Measurements from ENCODE around the gene ZGLP1.
"Not testable (repeated sequence)": the region's sequence is repeated elsewhere in the genome, so short reads cannot be mapped to it uniquely, and the experiment has no call there.

Gene ZGLP1

DNA sequence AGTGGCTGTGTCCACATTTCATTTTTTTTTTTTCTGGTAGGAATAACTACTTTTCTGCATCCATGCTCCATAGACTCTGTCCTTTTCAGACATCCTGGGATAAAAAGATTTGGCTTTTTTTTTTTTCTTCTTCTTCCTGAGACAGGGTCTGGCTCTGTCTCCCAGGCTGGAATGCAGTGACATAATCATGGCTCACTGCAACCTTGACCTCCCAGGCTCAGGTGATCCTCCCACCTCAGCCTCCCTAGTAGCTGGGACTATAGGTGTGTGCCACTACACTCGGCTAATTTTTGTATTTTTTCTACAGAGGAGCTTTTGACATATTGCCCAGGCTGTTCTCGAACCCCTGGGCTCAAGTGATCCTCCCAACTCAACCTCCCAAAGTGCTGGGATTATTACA lies 33.9 kb upstream of the ZGLP1 start:
- peaks cover 19% of the 10 kb centered on the region for H3K4me1 ChIP-seq (ENCODE audit: insufficient read depth, low read length, poor library complexity, severe bottlenecking)
- no peak overlapping the region for H3K4me3 ChIP-seq (ENCODE audit: low read length, poor library complexity, severe bottlenecking)
- H3K79me2 ChIP-seq (ENCODE audit: insufficient read depth, low read length): peaks cover 9% of the 10 kb centered on the region
- H2AFZ ChIP-seq (ENCODE audit: low read length): no peak overlapping the region
- no peak for TF ChIP-seq EZH2phosphoT487 (IDR thresholded peaks at IDR 0.05; ENCODE audit: borderline replicate concordance)
- no peaks in the 10 kb centered on the region for H4K20me1 ChIP-seq (ENCODE audit: insufficient read depth, low read length, poor library complexity, severe bottlenecking)
- H3K9me3 ChIP-seq (ENCODE audit: insufficient read depth, low read depth, low read length): no peaks in the 10 kb centered on the region
- no peaks in the 10 kb centered on the region for H3K27me3 ChIP-seq (ENCODE audit: insufficient read depth, low read length, poor library complexity, severe bottlenecking)
- H3K4me2 ChIP-seq (ENCODE audit: low read depth, low read length, poor library complexity, severe bottlenecking): no peak overlapping the region
- no peak overlapping the region for H3K9ac ChIP-seq (ENCODE audit: low read depth, low read length, poor library complexity, severe bottlenecking)
- H3K9me2 ChIP-seq (replicated peaks; ENCODE audit: low read depth, low read length): no peaks in the 10 kb centered on the region
- no peaks in the 10 kb centered on the region for H3K36me3 ChIP-seq (ENCODE audit: insufficient read depth, low read length)
- H3F3A ChIP-seq (ENCODE audit: low read depth): no peaks in the 10 kb centered on the region

DNA sequence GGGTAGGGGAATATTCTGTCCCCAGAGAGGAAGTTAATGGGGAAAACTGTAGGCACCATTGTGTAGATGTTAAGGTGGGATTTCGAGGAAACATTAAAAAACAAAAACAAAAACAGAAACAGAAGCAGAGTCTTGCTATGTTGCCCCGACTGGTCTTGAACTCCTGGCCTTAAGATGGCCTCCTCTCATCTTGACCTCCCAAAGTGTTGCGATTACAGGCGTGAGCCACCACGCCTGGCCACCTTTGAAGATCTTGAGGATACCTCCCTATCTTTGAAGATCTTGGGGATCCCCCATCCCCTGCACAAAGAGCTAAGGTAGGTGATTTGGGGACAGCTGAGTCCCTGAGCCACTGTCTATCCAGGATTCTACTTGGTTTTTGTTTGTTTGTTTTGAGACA lies 30.4 kb upstream of the ZGLP1 start:
- Histone ChIP-seq H3K9ac (ENCODE audit: low read depth, low read length, poor library complexity, severe bottlenecking) (peak overlapping the region; percentile 88), H3K36me3 (ENCODE audit: insufficient read depth, low read length) (no peaks in the 10 kb centered on the region), H3K4me3 (ENCODE audit: low read length, poor library complexity, severe bottlenecking) (peak overlapping the region; percentile 88), H3K4me1 (ENCODE audit: insufficient read depth, low read length, poor library complexity, severe bottlenecking) (peaks cover 23% of the 10 kb centered on the region), H2AFZ (ENCODE audit: low read length) (peak overlapping the region; percentile 90; the same call in 1 of the 2 replicates), H4K20me1 (ENCODE audit: insufficient read depth, low read length, poor library complexity, severe bottlenecking) (peaks cover 2% of the 10 kb centered on the region), H3K27me3 (ENCODE audit: insufficient read depth, low read length, poor library complexity, severe bottlenecking) (no peaks in the 10 kb centered on the region), H3K4me2 (ENCODE audit: low read depth, low read length, poor library complexity, severe bottlenecking) (peak overlapping the region; percentile 95), H3K9me3 (ENCODE audit: insufficient read depth, low read depth, low read length) (no peaks in the 10 kb centered on the region), H3K9me2 (replicated peaks; ENCODE audit: low read depth, low read length) (no peaks in the 10 kb centered on the region), H3K79me2 (ENCODE audit: insufficient read depth, low read length) (peaks cover 28% of the 10 kb centered on the region), H3F3A (ENCODE audit: low read depth) (no peaks in the 10 kb centered on the region)
- TF ChIP-seq, protein P1, sequence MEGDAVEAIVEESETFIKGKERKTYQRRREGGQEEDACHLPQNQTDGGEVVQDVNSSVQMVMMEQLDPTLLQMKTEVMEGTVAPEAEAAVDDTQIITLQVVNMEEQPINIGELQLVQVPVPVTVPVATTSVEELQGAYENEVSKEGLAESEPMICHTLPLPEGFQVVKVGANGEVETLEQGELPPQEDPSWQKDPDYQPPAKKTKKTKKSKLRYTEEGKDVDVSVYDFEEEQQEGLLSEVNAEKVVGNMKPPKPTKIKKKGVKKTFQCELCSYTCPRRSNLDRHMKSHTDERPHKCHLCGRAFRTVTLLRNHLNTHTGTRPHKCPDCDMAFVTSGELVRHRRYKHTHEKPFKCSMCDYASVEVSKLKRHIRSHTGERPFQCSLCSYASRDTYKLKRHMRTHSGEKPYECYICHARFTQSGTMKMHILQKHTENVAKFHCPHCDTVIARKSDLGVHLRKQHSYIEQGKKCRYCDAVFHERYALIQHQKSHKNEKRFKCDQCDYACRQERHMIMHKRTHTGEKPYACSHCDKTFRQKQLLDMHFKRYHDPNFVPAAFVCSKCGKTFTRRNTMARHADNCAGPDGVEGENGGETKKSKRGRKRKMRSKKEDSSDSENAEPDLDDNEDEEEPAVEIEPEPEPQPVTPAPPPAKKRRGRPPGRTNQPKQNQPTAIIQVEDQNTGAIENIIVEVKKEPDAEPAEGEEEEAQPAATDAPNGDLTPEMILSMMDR (conservative IDR thresholded peaks at IDR 0.05; ENCODE audit: low read length): no peak

DNA sequence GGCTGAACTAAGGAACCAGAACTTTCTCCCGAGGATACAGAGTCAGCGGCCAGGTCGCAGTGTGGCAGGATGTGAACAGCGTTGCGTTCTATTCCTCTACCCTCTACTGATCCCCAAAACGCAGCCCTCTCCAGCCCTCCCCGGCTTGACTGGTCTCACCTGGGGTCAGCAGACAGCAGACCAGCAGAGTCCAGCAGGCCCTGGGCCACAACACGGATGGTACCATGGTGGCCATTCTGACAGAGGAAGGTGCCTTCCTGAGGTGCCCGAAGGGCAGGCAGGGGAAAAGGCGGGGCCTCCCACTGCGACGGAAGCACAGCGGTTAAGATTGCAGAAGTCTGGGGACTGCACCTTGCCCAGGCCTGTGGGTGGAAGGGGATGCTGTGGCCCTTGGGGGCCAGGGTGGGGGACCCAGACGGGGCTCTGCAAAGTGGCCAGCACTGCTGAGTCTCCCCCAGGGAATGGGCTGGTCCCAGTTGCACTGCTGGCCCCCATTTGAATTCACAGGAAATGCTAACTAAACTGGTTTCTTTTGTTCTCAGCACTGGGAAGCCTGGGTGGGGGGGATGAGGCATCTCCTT lies 29.9 kb upstream of the ZGLP1 start, which contains the start of gene ICAM3:
Gene ICAM3, minus strand, starts transcription at position 245 of the 581 bp plus-strand sequence. Its CDS starts 10 bp downstream, at position 235.
- Histone ChIP-seq H3K27me3 (ENCODE audit: insufficient read depth, low read length, poor library complexity, severe bottlenecking) (no peaks in the 10 kb centered on the region), H3K4me3 (ENCODE audit: low read length, poor library complexity, severe bottlenecking) (peak within 1 kb of the TSS; percentile 88), H3K9ac (ENCODE audit: low read depth, low read length, poor library complexity, severe bottlenecking) (peak within 1 kb of the TSS; percentile 88), H3K79me2 (ENCODE audit: insufficient read depth, low read length) (peaks cover 33% of the 10 kb centered on the region), H3F3A (ENCODE audit: low read depth) (no peaks in the 10 kb centered on the region), H2AFZ (ENCODE audit: low read length) (peak within 1 kb of the TSS; percentile 90), H3K4me1 (ENCODE audit: insufficient read depth, low read length, poor library complexity, severe bottlenecking) (peaks cover 24% of the 10 kb centered on the region), H3K9me3 (ENCODE audit: insufficient read depth, low read depth, low read length) (no peaks in the 10 kb centered on the region), H3K9me2 (replicated peaks; ENCODE audit: low read depth, low read length) (no peaks in the 10 kb centered on the region), H3K36me3 (ENCODE audit: insufficient read depth, low read length) (no peaks in the 10 kb centered on the region), H4K20me1 (ENCODE audit: insufficient read depth, low read length, poor library complexity, severe bottlenecking) (peaks cover 4% of the 10 kb centered on the region), H3K4me2 (ENCODE audit: low read depth, low read length, poor library complexity, severe bottlenecking) (peak within 1 kb of the TSS; percentile 95)
- TF ChIP-seq EZH2phosphoT487 (IDR thresholded peaks at IDR 0.05; ENCODE audit: borderline replicate concordance): no peak
- TF ChIP-seq, protein P1 (conservative IDR thresholded peaks at IDR 0.05; ENCODE audit: low read length): no peak

DNA sequence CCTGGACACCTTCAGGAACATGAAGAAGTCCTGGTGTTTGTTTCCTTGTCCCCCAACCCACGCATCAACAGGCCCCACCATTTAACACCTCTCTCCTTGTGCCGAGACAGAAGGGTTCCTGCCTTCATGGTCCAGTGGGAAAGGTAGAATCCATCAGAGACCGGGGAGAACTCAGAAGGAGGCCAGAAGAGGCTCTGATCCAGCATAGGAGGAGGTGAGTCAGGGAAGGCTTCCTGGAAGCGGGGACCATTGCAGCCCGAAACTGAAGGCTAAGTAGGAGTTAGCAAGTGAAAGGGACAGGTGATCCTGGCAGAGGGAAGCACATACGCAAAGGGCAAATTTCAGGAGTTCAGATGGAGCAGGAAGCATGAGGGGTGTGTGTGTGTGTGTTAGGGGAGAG lies 29.3 kb upstream of the ZGLP1 start:
- peaks cover 39% of the 10 kb centered on the region for H3K79me2 ChIP-seq (ENCODE audit: insufficient read depth, low read length)
- peaks cover 29% of the 10 kb centered on the region for H3K4me1 ChIP-seq (ENCODE audit: insufficient read depth, low read length, poor library complexity, severe bottlenecking)
- peaks cover 9% of the 10 kb centered on the region for H4K20me1 ChIP-seq (ENCODE audit: insufficient read depth, low read length, poor library complexity, severe bottlenecking)
- peak overlapping the region; percentile 88 for H3K4me3 ChIP-seq (ENCODE audit: low read length, poor library complexity, severe bottlenecking)
- H2AFZ ChIP-seq (ENCODE audit: low read length): peak overlapping the region; percentile 90
- no peaks in the 10 kb centered on the region for H3K36me3 ChIP-seq (ENCODE audit: insufficient read depth, low read length)
- TF ChIP-seq, protein P1 (conservative IDR thresholded peaks at IDR 0.05; ENCODE audit: low read length): no peak
- no peak for TF ChIP-seq EZH2phosphoT487 (IDR thresholded peaks at IDR 0.05; ENCODE audit: borderline replicate concordance)
- H3K27me3 ChIP-seq (ENCODE audit: insufficient read depth, low read length, poor library complexity, severe bottlenecking): no peaks in the 10 kb centered on the region
- H3K9me3 ChIP-seq (ENCODE audit: insufficient read depth, low read depth, low read length): no peaks in the 10 kb centered on the region
- peak overlapping the region; percentile 88 for H3K9ac ChIP-seq (ENCODE audit: low read depth, low read length, poor library complexity, severe bottlenecking)
- H3K4me2 ChIP-seq (ENCODE audit: low read depth, low read length, poor library complexity, severe bottlenecking): peak overlapping the region; percentile 95
- 0 out of 2 replicates have a peak, but pooled peaks cover 4% of the 10 kb centered on the region for H3F3A ChIP-seq (ENCODE audit: low read depth)
- no peaks in the 10 kb centered on the region for H3K9me2 ChIP-seq (replicated peaks; ENCODE audit: low read depth, low read length)

DNA sequence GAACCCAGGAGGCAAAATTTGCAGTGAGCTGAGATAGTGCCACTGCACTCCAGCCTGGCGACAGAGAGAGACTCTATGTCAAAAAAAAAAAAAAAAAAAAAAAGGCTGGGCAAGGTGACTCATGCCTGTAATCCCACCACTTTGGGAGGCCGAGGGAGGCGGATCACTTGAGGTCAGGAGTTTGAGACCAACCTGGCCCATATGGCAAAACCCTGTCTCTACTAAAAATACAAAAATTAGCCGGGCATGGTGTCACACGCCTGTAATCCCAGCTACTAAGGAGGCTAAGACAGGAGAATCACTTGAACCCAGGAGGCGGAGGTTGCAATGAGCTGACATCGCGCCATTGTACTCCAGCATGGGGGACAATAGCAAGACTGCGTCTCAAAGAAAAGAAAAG lies 27.1 kb upstream of the ZGLP1 start:
- not testable (repeated sequence) for H3K9me3 ChIP-seq (ENCODE audit: insufficient read depth, low read depth, low read length); H3K4me3 ChIP-seq (ENCODE audit: low read length, poor library complexity, severe bottlenecking); H3K4me2 ChIP-seq (ENCODE audit: low read depth, low read length, poor library complexity, severe bottlenecking); H3K27me3 ChIP-seq (ENCODE audit: insufficient read depth, low read length, poor library complexity, severe bottlenecking); H2AFZ ChIP-seq (ENCODE audit: low read length); H3F3A ChIP-seq (ENCODE audit: low read depth); H3K9me2 ChIP-seq (replicated peaks; ENCODE audit: low read depth, low read length); H3K9ac ChIP-seq (ENCODE audit: low read depth, low read length, poor library complexity, severe bottlenecking); H3K36me3 ChIP-seq (ENCODE audit: insufficient read depth, low read length)
- peaks cover 22% of the 10 kb centered on the region for H4K20me1 ChIP-seq (ENCODE audit: insufficient read depth, low read length, poor library complexity, severe bottlenecking)
- peaks cover 53% of the 10 kb centered on the region for H3K79me2 ChIP-seq (ENCODE audit: insufficient read depth, low read length)
- H3K4me1 ChIP-seq (ENCODE audit: insufficient read depth, low read length, poor library complexity, severe bottlenecking): peaks cover 36% of the 10 kb centered on the region

Measured in Loucy (cell line).